B cell (primary cell): ENCODE results near the gene CNGA3.

Source experiments
- CTCF ChIP-seq: fragments of 200-600 bp; IDR thresholded peaks from one replicate; pipeline ENCODE4 v1.8.0; 2022; ENCODE audit warnings: antibody characterized with exemption, mild to moderate bottlenecking
- EZH2 ChIP-seq: IDR thresholded peaks from 2 replicates; pipeline ENCODE4 v1.6.1; 2012; ENCODE audit warnings: borderline replicate concordance, low read depth, mild to moderate bottlenecking, moderate library complexity, low read length; ENCODE audit not compliant: insufficient read depth, poor library complexity, severe bottlenecking

- TF ChIP-seq CTCF, result no peak
- no peak for TF ChIP-seq EZH2
These were observed 33.9 kb downstream of the CNGA3 start for GRCh38 chr2:98380203-98380535.
